ENCODE results near the gene BANF2. TPM values are rescaled to one million over a fixed set of nuclear protein-coding genes. Genes with fewer than 3 reads are reported as not detected.

BANF2 gene
- total and polyA plus RNA-seq, 2 of the 13 experiments (the other 11 are each of a cell fraction or from before 2014, with no cell fraction given) = 0.35 TPM; not detected in 1

- TF ChIP-seq MAFG (CRISPR knock-in tag; IDR thresholded peaks at IDR 0.05) (no peak), HMG20B (CRISPR knock-in tag; conservative IDR thresholded peaks at IDR 0.05) (0 out of 2 replicates have a peak, but pooled peaks have one; percentile 6), HCFC1 (IDR thresholded peaks at IDR 0.05; ENCODE audit: low read depth, low read length) (no peak), PITX1 (CRISPR knock-in tag; IDR thresholded peaks at IDR 0.05) (0 out of 2 replicates have a peak, but pooled peaks have one; percentile 61), PHF5A (CRISPR knock-in tag; IDR thresholded peaks at IDR 0.05; ENCODE audit: low read depth, unreplicated experiment) (no peak), ZMAT3 (CRISPR knock-in tag; conservative IDR thresholded peaks at IDR 0.05) (no peak), MYPOP (CRISPR knock-in tag; IDR thresholded peaks at IDR 0.05) (no peak; the same call in 1 of the 2 replicates), ZNF292 (CRISPR knock-in tag; IDR thresholded peaks at IDR 0.05; ENCODE audit: borderline replicate concordance, low read depth) (peak; percentile 85; the same call in 1 of the 2 replicates), ATM (IDR thresholded peaks at IDR 0.05; ENCODE audit: borderline replicate concordance) (no peak), ZNF678 (CRISPR knock-in tag; IDR thresholded peaks at IDR 0.05) (no peak), BCL6 (CRISPR knock-in tag; IDR thresholded peaks at IDR 0.05) (peak; percentile 83), MLX (CRISPR knock-in tag; IDR thresholded peaks at IDR 0.05) (peak; percentile 97), PREB (CRISPR knock-in tag; IDR thresholded peaks at IDR 0.05) (0 out of 2 replicates have a peak, but pooled peaks have one; percentile 20), CENPBD1 (CRISPR knock-in tag; IDR thresholded peaks at IDR 0.05; ENCODE audit: borderline replicate concordance, low read depth) (no peak), THAP11 (CRISPR knock-in tag; IDR thresholded peaks at IDR 0.05) (peak; percentile 55; the same call in 1 of the 2 replicates), CC2D1A (CRISPR knock-in tag; IDR thresholded peaks at IDR 0.05) (no peak), SKI (IDR thresholded peaks at IDR 0.05; ENCODE audit: partially characterized antibody) (peak; percentile 36), GMEB1 (CRISPR knock-in tag; IDR thresholded peaks at IDR 0.05; ENCODE audit: borderline replicate concordance) (no peak), ZNF20 (CRISPR knock-in tag; IDR thresholded peaks at IDR 0.05) (no peak), FOXP4 (CRISPR knock-in tag; IDR thresholded peaks at IDR 0.05) (peak; percentile 79), ZNF737 (CRISPR knock-in tag; IDR thresholded peaks at IDR 0.05; ENCODE audit: borderline replicate concordance) (peak; percentile 82; the same call in 1 of the 2 replicates), ZNF552 (CRISPR knock-in tag; IDR thresholded peaks at IDR 0.05; ENCODE audit: borderline replicate concordance) (peak; percentile 48; the same call in 1 of the 2 replicates)
Observed at GRCh38 chr20:17679941-17680835, 19.6 kb upstream of the BANF2 start (continued).

Data from HepG2 (cell line).